Stimulated activated naive CD4-positive, alpha-beta T cell treated with Interleukin-2 at 50 U/mL for 16 hours (primary cell): ENCODE results near the gene DNTTIP2.
"Not testable (repeated sequence)": the region's sequence is repeated elsewhere in the genome, so short reads cannot be mapped to it uniquely, and the experiment has no call there.

Experiments used
- DNase-seq: peaks from one replicate; lab custom pipeline; 2025; lab: John Stamatoyannopoulos, UW

The DNTTIP2 gene

GRCh38 chr1:93874025-93874651, 4.9 kb downstream of the DNTTIP2 start:
- DNase-seq, result no peak

- DNase-seq, result no peak
Observed at GRCh38 chr1:93871366-93871765, 7.6 kb downstream of the DNTTIP2 start.

- no peak for DNase-seq
Observed at GRCh38 chr1:93869653-93870052, 9.4 kb downstream of the DNTTIP2 start.

DNA sequence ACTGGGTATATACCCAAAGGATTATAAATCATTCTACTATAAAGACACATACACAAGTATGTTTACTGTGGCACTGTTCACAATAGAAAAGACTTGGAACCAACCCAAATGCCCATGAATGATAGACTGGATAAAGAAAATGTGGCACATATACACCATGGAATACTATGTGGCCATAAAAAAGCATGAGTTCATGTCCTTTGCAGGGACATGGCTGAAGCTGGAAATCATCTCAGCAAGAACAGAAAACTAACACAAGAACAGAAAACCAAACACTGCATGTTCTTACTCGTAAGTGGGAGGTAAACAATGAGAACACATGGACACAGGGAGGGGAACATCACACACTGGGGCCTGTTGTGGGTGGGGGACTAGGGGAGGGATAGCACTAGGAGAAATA, 10.5 kb downstream of the DNTTIP2 start:
- not testable (repeated sequence) for DNase-seq

DNA sequence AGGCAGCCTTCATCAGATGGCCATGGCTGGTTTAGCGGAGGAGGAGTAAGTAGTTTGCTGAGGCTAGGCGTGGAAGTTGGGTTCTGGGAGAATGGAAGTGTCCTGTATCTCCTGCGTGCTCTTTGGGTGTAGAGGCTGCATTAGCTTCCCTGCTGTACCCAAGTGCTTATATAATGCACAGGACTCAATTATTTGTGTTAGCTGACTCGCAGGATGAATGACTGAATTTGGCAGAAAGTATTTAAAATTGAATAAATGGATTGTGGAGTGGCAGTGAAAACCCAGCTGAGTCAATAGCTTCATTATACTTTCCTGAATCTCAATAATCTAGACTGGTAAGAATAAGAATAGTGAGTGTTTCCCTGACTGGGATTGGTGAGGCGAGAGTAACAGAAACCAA, 13.8 kb downstream of the DNTTIP2 start:
- DNase-seq, result no peak

DNA sequence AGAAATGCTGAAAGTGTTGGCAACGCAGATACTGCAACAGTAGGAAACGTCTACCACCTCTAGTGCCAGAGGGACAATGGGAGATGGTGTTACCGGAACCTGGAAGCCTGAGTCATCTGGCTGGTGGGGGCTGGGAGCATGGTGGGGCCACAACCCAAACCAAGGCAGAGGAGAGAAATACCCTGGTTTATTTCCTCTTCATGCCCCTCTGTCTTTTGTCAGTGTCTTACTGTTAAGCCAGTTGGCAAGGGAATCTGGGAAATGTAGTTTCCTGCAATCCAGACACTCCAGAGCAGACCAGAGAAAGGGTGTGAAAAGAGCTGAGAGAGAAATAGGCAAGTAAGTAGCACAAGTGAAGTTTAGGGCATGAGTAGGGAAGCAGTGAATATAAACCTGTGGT, 14.8 kb downstream of the DNTTIP2 start:
- DNase-seq, result no peak

DNA sequence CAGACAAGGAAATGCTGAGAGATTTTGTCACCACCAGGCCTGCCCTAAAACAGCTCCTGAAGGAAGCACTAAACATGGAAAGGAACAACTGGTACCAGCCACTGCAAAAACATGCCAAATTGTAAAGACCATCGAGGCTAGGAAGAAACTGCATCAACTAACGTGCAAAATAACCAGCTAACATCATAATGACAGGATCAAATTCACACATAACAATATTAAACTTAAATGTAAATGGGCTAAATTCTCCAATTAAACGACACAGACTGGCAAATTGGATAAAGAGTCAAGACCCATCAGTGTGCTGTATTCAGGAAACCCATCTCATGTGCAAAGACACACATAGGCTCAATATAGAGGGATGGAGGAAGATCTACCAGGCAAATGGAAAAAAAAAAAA, 21.4 kb downstream of the DNTTIP2 start:
- not testable (repeated sequence) for DNase-seq

DNA sequence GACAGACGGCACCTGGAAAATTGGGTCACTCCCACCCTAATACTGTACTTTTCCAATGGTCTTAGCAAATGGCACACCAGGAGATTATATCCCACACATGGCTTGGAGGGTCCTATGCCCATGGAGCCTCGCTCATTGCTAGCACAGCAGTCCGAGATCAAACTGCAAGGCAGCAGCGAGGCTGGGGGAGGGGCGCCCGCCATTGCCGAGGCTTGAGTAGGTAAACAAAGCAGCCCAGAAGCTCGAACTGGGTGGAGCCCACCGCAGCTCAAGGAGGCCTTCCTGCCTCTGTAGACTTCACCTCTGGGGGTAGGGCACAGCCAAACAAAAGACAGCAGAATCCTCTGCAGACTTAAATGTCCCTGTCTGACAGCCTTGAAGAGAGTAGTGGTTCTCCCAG, 23.0 kb downstream of the DNTTIP2 start:
- not testable (repeated sequence) for DNase-seq

GRCh38 chr1:93853940-93854339, 25.1 kb downstream of the DNTTIP2 start:
- DNase-seq, result no peak

DNA sequence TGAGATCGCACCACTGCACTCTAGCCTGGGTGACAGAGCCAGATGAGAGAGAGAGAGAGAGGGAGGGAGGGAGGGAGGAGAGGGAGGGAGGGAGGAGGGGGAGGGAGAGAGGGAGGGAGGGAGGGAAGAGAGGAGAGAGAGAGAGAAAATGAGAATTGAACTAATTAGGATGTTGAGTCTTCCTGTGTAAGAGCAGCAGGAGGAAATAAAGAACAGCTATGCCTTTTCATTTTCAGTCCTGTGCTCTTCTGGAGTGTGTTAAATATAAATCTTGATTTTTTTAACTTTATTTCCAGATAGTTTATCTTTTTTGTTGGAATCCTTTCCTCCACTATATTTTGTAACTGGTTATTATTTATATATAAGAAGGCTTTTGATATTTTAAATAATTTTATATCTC, 27.1 kb downstream of the DNTTIP2 start:
- DNase-seq, result no peak

DNA sequence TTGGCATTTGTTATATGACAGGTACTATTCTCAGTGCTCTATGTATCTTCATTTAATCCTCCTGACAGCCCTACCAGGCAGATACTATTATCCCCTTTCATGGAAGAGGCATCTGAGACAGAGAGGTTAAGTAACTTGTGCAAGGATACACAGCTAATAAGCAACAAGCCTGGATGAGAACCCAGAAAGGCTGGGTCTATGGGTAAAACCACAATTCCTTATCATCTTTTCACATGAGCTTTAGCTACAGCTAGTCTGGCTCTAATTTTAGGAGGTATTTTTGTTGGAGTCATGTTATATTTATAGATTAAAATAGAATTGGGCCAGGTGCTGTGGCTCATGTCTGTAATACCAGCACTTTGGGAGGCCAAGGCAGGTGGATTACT, 27.7 kb downstream of the DNTTIP2 start:
- DNase-seq, result no peak

DNA sequence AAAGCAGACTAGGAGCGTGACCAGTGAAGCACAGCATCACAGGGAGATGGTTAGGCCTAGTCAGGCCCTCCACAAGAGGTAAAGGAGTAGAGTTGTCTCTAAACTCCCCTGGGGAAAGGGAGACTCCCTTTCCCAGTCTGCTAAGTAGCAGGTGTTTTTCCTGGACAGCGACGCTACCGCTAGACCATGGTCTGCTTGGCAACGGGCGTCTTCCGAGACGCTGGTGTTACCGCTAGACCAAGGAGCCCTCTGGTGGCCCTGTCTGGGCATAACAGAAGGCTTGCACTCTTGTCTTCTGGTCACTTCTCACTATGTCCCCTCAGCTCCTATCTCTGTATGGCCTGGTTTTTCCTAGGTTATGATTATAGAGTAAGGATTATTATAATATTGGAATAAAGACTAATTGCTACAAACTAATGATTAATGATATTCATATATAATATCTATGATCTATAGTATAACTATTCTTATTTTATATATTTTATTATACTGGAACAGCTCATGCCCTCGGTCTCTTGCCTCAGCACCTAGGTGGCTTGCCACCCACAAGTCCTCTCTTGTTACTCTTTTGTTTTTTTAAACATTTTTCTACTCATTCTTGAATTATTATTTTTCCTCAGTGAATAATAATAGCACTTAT, 28.2 kb downstream of the DNTTIP2 start:
- DNase-seq, result peak; percentile 51

- DNase-seq, result no peak
Observed at GRCh38 chr1:93848350-93848883, 30.6 kb downstream of the DNTTIP2 start.

DNA sequence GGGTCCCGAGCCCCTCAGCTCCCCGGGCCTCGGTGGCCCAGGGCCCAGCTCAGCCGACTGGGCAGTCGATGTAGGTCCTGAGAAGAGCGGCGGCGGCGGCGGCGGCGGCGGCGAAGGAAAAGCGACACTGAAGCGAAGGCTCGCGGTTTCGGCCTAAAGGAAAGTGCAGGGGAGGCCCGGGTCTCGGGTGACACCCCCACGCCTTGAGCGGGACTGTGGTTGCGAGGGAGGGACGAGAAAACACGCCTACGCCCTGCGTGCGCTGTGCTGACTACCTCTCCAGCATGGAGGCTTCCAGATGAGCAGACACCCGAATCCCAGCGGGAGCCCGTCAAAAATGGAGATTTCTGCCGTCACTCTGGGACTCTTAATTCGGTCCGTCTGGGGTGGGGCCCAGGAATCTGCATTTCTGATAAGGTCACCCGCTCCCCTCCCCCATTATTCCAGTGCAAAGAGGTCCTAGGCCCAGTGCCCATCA, 31.2 kb downstream of the DNTTIP2 start:
- DNase-seq, result peak; percentile 69

DNA sequence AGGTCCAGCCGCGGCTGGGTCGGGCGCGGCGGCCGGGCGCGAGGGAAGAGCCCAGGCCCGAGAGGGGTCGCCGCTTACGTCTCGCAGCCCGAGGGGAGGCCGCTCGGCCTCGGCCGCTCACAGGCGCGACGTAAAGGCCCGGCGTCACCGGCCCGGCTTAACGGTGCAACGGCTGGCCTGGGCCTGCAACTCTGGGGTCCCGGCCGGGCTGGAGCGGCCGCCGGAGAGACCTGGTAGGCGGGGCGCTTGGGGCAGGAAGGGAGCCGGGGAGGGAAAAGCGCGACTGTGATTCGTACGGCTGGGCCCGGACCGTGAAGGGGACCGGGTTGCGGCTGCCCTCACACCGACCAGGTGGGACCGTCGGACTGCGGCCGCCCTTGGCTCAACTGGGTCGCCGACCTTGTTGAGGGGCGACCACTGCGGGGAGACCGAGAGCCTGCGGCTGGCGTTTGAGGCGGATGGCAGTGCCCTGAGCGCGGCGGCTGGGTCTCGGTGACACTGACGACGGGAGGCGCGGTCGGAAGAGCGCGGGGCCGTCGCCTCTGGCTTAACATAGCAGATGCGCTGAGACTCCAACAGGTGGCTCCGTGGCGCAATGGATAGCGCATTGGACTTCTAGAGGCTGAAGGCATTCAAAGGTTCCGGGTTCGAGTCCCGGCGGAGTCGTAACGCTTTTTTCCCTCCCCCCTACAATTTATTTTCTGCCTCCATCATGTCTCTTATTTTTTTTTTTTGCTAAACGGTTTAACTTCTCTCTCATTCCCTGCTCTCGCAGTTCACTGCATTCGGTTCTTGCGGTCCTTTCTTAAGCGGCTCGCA, 31.8 kb downstream of the DNTTIP2 start:
- DNase-seq, result peak; percentile 81

DNA sequence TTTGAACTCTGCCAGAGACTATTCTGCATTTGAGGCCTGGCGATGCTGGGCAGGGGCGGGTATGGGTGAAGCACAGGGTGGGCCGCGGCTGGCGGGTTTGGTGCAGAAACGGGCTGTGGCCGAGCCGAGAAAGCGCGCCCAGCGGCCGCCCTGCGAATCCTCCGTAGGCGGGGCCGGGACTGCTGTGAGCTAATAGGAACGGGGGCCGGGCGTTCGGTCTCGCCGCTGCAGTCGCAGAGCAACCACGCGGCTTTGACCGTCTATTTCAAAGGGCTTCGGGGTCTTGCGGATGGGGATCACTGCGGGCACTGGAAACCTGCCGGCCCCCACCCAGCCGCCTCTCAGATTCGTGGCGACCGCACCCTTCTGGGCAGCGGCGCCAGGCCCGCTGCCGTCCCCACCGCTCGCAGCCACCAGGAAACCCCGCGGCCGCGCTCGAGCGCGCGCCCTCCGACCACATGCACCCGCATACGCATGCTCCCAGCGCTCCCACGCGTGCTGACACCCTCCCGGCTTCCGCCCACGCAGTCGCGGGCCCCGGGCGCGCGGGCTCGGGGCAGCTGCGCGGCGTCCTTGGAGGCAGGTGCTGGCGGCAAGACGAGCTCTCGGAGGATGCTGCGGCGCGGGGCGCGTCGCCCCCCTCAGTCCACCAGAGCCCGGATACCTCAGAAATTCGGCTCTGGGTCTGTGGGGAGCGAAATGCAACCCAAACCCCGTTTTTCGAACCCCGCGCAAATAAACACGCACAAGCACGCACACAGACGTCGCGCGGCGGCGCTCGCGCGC, 32.6 kb downstream of the DNTTIP2 start:
- peak; percentile 78 for DNase-seq

DNA sequence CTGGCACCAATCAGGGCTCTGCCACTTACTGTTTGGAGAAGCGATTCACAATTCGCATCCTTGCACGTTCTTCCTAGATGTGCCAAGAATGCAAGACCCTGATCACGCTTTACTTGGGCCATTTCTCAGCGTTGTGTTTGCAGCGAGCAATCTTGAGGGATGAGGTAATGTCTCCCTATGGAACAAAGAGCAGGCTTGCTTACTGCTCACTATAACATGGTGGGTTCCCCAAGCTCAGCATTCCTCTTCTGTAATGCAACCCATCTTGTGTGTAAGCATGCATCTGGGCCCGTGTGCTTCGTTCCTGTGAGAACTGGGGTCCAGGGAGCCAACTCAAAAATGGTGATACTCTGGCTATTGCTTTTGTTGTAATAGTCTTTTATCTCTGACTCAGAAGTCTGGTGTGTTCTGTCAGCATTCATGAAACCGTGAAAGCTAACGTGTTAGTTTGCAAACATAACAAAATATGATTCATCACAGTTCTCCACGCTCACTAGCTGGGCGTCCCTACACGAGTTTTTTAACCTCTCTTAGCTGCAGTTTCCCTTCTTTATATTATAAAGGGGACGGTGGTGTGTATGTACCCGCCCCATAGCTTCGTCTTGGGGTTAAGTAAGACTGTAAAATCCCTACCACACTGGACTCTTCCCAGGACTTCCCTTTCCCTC, 33.3 kb downstream of the DNTTIP2 start:
- peak; percentile 61 for DNase-seq

DNA sequence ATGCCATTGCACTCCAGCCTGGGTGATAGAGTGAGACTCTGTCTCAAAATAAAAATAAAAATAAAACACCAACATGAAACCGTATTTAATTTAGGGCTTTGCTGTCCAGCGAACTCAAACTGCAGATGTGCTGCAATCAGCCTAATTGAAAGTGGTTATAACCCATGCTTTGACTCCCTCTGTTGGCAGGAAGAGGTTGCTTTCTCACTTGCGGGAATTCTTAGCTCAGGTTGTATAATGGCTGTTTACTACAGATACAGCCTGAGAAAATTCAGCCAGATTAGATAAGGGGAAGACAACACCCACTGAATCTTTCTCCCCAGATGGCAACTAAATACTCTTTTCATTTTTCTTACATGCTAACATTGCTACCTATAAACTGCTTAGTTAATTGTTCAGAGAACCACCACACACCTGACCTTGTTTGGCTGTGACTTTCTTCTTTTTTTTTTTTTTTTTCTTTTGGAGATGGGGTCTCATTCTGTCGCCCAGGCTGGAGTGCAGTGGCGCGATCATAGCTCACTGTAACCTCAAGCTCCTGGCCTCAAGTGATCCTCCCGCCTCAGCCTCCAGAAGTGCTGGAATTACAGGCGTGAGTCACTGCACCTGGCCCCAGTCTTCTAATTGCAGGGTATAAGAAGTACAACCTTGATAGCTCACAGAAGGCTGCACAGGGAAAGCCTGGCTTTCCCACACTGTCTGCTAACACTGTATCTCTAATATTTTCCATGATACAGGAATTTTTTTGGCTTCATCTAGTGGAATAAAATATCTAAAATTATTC, 34.6 kb downstream of the DNTTIP2 start:
- no peak for DNase-seq

GRCh38 chr1:93842750-93843500, 36.1 kb downstream of the DNTTIP2 start:
- DNase-seq, result no peak

GRCh38 chr1:93841771-93842170, 37.2 kb downstream of the DNTTIP2 start:
- DNase-seq, result no peak
